Panc1 (cell line): ENCODE measurements around the gene DLK2. TPM values are rescaled to one million over a fixed set of nuclear protein-coding genes. Genes with fewer than 3 reads are reported as not detected.

Source experiments
- ATAC-seq: fragments of 200-7000 bp; cut with Tn5 transposase; 2 replicates; pipeline ENCODE4 v1.9.1; 2020; ENCODE audit warnings: mild to moderate bottlenecking, moderate library complexity
- BruUV-seq: library from RNA; stranded (reverse); fragments of 400-500 nt; replicated peaks from 2 replicates; lab custom pipeline; 2021; lab: Mats Ljungman, UMichigan
- CTCF ChIA-PET: fragments of 300-600 bp; sonication (Branson Sonifier 250); formaldehyde crosslinking; loops from one replicate; lab custom pipeline; 2022; ENCODE audit warnings: antibody characterized with exemption; lab: Charles Lee
- POLR2A ChIA-PET: fragments of 300-600 bp; sonication (Branson Sonifier 250); formaldehyde crosslinking; loops from one replicate; lab custom pipeline; 2022; ENCODE audit warnings: antibody characterized with exemption; lab: Charles Lee
- DNase-seq: peaks from one replicate; pipeline ENCODE4 v3.0.0-alpha.2; 2010; ENCODE audit warnings: low read depth, low spot score
- H3K27ac ChIP-seq: 2 replicates; pipeline ENCODE4 v1.5.1; 2011; ENCODE audit warnings: mild to moderate bottlenecking, low read length, inconsistent platforms
- H3K27me3 ChIP-seq: fragments of 200-500 bp; sonication (Bioruptor generic); 2 replicates; pipeline ENCODE4 v1.6.0; 2014; ENCODE audit warnings: low read length, inconsistent platforms; ENCODE audit not compliant: control insufficient read depth, insufficient read depth
- H3K36me3 ChIP-seq: fragments of 200-500 bp; sonication (Bioruptor generic); 2 replicates; pipeline ENCODE4 v1.5.1; 2014; ENCODE audit warnings: inconsistent platforms, mild to moderate bottlenecking, low read length, moderate library complexity; ENCODE audit not compliant: control insufficient read depth, insufficient read depth
- H3K4me1 ChIP-seq: 2 replicates; pipeline ENCODE4 v1.5.1; 2011; ENCODE audit warnings: inconsistent platforms, mild to moderate bottlenecking, low read length, moderate library complexity; ENCODE audit not compliant: control insufficient read depth, insufficient read depth
- H3K4me3 ChIP-seq, 2 experiments: 2 replicates each; pipeline ENCODE4 v1.5.1; 2011 to 2012; ENCODE audit warnings: low read depth in 2 of 2, low read length in 2 of 2, mild to moderate bottlenecking in 2 of 2, inconsistent platforms in 1 of 2, moderate library complexity in 1 of 2
- H3K9me3 ChIP-seq: fragments of 200-500 bp; sonication (Bioruptor generic); 2 replicates; pipeline ENCODE4 v1.5.1; 2014; ENCODE audit warnings: low read depth, mild to moderate bottlenecking, inconsistent platforms, low read length, moderate library complexity; ENCODE audit not compliant: control insufficient read depth, insufficient read depth
- CTCF ChIP-seq: fragments of 450-650 bp; IDR thresholded peaks from 2 replicates; pipeline ENCODE4 v1.5.1; 2017; ENCODE audit warnings: mild to moderate bottlenecking
- POLR2AphosphoS5 ChIP-seq: IDR thresholded peaks from 2 replicates; pipeline ENCODE4 v1.6.1; 2012; ENCODE audit warnings: mild to moderate bottlenecking, low read depth, low read length, moderate library complexity
- REST ChIP-seq, 2 experiments: IDR thresholded peaks; 2 replicates each; pipeline ENCODE4 v1.6.1; 2011 to 2012; ENCODE audit warnings: low read depth in 2 of 2, control low read depth in 1 of 2, low read length in 1 of 2, mild to moderate bottlenecking in 1 of 2, moderate library complexity in 1 of 2; ENCODE audit not compliant: insufficient read depth in 1 of 2
- SIN3A ChIP-seq: IDR thresholded peaks from 2 replicates; pipeline ENCODE4 v1.6.1; 2012; ENCODE audit warnings: low read depth, mild to moderate bottlenecking, low read length, moderate library complexity, borderline replicate concordance; ENCODE audit not compliant: insufficient read depth
- TCF7L2 ChIP-seq: IDR thresholded peaks from 2 replicates; pipeline ENCODE4 v1.6.1; 2011; ENCODE audit warnings: mild to moderate bottlenecking, low read depth, low read length, inconsistent platforms
- in situ Hi-C: cut with HindIII; loops from 2 replicates; pipeline ENCODE4 v1.10.0; 2016; ENCODE audit warnings: low sequenced_read_pairs, low pct_unique_long_range_greater_than_20kb
- intact Hi-C: fragments of 100-400 bp; cut with micrococcal nuclease; formaldehyde crosslinking; loops from one replicate; pipeline ENCODE4 v1.10.0; 2022; ENCODE audit not compliant: unreplicated experiment
- total RNA-seq: library from RNA; stranded (reverse); gene quantifications from one replicate; pipeline ENCODE4 v1.2.1, GENCODE V29; 2021; ENCODE audit not compliant: unreplicated experiment

DLK2 gene
- total RNA-seq, 1 experiment from 2014 or later: 19.1 TPM

- Histone ChIP-seq H3K9me3 (no peaks in the 10 kb centered on the region), H3K4me3 (no peak overlapping the region), H3K36me3 (no peaks in the 10 kb centered on the region; the same call in 1 of the 2 replicates), H3K4me1 (no peaks in the 10 kb centered on the region), H3K27me3 (no peaks in the 10 kb centered on the region), H3K27ac (no peak overlapping the region)
- no TSS peak for BruUV-seq
- no peak for ATAC-seq
- no peak for DNase-seq
- in situ Hi-C loops (no loop called here), intact Hi-C loops (no loop called here)
- CTCF ChIA-PET: no interaction called here
- no peak for TF ChIP-seq REST (IDR thresholded peaks at IDR 0.05; ENCODE audit: insufficient read depth in 1 of 2, low read depth in 2 of 2, low read length in 1 of 2)
- no peak for TF ChIP-seq POLR2AphosphoS5
- TF ChIP-seq TCF7L2: no peak
- TF ChIP-seq SIN3A: no peak
- TF ChIP-seq CTCF: no peak
- POLR2A ChIA-PET: no interaction called here
Measured at GRCh38 chr6:43436577-43437282, 18.6 kb downstream of the DLK2 start.

GRCh38 chr6:43435682-43436437 is 19.5 kb downstream of the DLK2 start:
- no peak for ATAC-seq
- Histone ChIP-seq H3K27me3 (no peaks in the 10 kb centered on the region), H3K27ac (no peak overlapping the region), H3K4me3 (no peak overlapping the region), H3K36me3 (no peaks in the 10 kb centered on the region; the same call in 1 of the 2 replicates), H3K9me3 (no peaks in the 10 kb centered on the region), H3K4me1 (no peaks in the 10 kb centered on the region)
- no peak for TF ChIP-seq REST (IDR thresholded peaks at IDR 0.05; ENCODE audit: insufficient read depth in 1 of 2, low read depth in 2 of 2, low read length in 1 of 2)
- no peak for TF ChIP-seq TCF7L2
- no peak for TF ChIP-seq CTCF
- no peak for TF ChIP-seq POLR2AphosphoS5
- no peak for TF ChIP-seq SIN3A
- TSS peak; percentile 32 for BruUV-seq
- in situ Hi-C loops (no loop called here), intact Hi-C loops (no loop called here)
- ChIA-PET CTCF (no interaction called here), POLR2A (no interaction called here)
- no peak for DNase-seq
